T-helper 1 cell treated with Interleukin-12 subunit alpha and Interleukin-12 subunit beta and Interleukin-4 antibody, amounts not matched to agents 30 μg/mL and 1 μg/mL, for 36 hours (primary cell): ENCODE results near the gene SGPL1.

Experiments
- H3K27ac Mint-ChIP-seq: one replicate; pipeline ENCODE4 v1.8.0; 2021; ENCODE audit warnings: mild to moderate bottlenecking, mixed read lengths
- H3K27me3 Mint-ChIP-seq: one replicate; pipeline ENCODE4 v1.8.0; 2021; ENCODE audit warnings: low read depth, mixed read lengths
- H3K36me3 Mint-ChIP-seq: one replicate; pipeline ENCODE4 v1.8.0; 2021; ENCODE audit warnings: low read depth, mixed read lengths
- H3K4me1 Mint-ChIP-seq: one replicate; pipeline ENCODE4 v1.8.0; 2021; ENCODE audit warnings: low read depth, mixed read lengths
- H3K4me3 Mint-ChIP-seq: one replicate; pipeline ENCODE4 v1.8.0; 2021; ENCODE audit warnings: mild to moderate bottlenecking, moderate library complexity, mixed read lengths
- H3K9me3 Mint-ChIP-seq: one replicate; pipeline ENCODE4 v1.8.0; 2021; ENCODE audit warnings: mixed read lengths

The SGPL1 gene

GRCh38 chr10:70814126-70814525, 1.6 kb upstream of the SGPL1 start:
- no peak overlapping the region for H3K27ac Mint-ChIP-seq
- peak overlapping the region; percentile 2 for H3K4me3 Mint-ChIP-seq

GRCh38 chr10:70816220-70816894, 609 bp downstream of the SGPL1 start:
- H3K4me3 Mint-ChIP-seq = peak overlapping the region; percentile 88
- peaks cover 13% of the 10 kb centered on the region for H3K4me1 Mint-ChIP-seq
- H3K9me3 Mint-ChIP-seq = no peaks in the 10 kb centered on the region
- peaks cover 7% of the 10 kb centered on the region for H3K36me3 Mint-ChIP-seq
- peak overlapping the region; percentile 77 for H3K27ac Mint-ChIP-seq
- H3K27me3 Mint-ChIP-seq = peaks cover 4% of the 10 kb centered on the region

More at GRCh38 chr10:70814126-70814525, 1.6 kb upstream of the SGPL1 start:
- Mint-ChIP-seq H3K9me3 (no peaks in the 10 kb centered on the region), H3K36me3 (peaks cover 5% of the 10 kb centered on the region), H3K27me3 (peaks cover 4% of the 10 kb centered on the region), H3K4me1 (peaks cover 13% of the 10 kb centered on the region)

GRCh38 chr10:70820976-70821750, 5.4 kb downstream of the SGPL1 start:
- Mint-ChIP-seq H3K4me3 (no peak overlapping the region), H3K36me3 (peaks cover 10% of the 10 kb centered on the region), H3K27ac (no peak overlapping the region), H3K27me3 (no peaks in the 10 kb centered on the region), H3K9me3 (no peaks in the 10 kb centered on the region), H3K4me1 (peaks cover 10% of the 10 kb centered on the region)

DNA sequence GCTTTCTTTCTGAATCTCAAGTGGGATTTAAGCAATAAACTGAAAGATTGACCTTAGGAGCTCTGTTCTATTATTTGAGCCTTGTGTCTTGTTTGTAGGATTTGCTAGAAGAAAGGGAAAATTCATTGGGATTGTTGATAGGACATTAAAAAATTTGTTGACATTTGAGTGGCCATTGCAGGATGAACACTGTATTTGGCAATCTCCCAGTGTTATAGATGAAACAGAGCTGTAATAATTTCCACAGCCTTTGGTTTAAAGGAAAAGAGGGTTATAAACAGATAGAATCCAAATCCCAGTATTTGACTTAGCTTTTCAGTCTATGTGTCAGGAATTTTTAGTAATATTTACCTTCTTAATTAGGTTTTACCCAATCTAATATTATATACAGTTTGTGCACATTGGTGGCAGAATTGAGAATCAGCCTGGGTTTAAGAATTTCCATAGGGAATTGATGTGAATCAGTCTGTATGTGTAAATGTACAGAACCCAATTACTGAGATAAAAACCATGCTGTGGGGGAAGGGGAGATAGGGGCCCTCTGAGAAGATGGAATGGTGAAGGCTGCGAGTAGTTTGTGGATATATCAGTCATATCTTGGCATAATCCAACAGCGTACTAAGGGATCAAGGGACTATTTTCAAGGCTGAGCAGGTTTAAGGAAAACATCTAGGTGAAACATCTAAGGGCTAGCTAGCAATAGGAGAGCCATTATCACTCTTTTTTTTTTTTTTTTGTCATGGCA, 6.5 kb downstream of the SGPL1 start:
- Mint-ChIP-seq H3K27ac (no peak overlapping the region), H3K4me3 (no peak overlapping the region)

GRCh38 chr10:70827086-70827757, 11.5 kb downstream of the SGPL1 start:
- Mint-ChIP-seq H3K36me3 (peaks cover 5% of the 10 kb centered on the region), H3K27me3 (no peaks in the 10 kb centered on the region), H3K27ac (no peak overlapping the region), H3K9me3 (no peaks in the 10 kb centered on the region), H3K4me3 (no peak overlapping the region), H3K4me1 (no peaks in the 10 kb centered on the region)

More for the DNA sequence above, 6.5 kb downstream of the SGPL1 start:
- Mint-ChIP-seq H3K9me3 (no peaks in the 10 kb centered on the region), H3K4me1 (peaks cover 5% of the 10 kb centered on the region), H3K36me3 (peaks cover 11% of the 10 kb centered on the region), H3K27me3 (no peaks in the 10 kb centered on the region)

DNA sequence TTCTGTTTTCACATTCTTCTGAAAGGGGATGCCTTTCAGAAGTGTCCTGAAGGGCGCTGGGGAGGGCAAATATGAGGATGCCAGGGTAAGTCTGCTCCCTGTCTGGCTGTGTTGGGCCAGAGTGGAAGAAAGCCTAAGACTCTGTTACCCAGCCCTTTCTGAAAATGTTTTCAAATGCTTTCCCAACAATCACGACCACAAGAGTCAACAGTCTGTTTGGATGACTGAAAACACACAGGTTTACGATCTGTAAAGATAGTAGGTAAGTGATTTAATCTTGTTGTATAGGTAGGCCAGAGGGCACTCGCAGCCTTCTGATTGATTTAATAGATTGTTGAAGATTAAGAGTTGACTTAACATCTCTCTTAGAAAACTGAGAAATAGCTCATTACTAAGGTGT, 13.2 kb downstream of the SGPL1 start:
- H3K27me3 Mint-ChIP-seq = no peaks in the 10 kb centered on the region
- H3K4me1 Mint-ChIP-seq = peaks cover 12% of the 10 kb centered on the region
- H3K36me3 Mint-ChIP-seq = peaks cover 6% of the 10 kb centered on the region
- H3K27ac Mint-ChIP-seq = no peak overlapping the region
- H3K4me3 Mint-ChIP-seq = no peak overlapping the region
- no peaks in the 10 kb centered on the region for H3K9me3 Mint-ChIP-seq

- no peaks in the 10 kb centered on the region for H3K9me3 Mint-ChIP-seq
- peaks cover 6% of the 10 kb centered on the region for H3K36me3 Mint-ChIP-seq
- no peak overlapping the region for H3K27ac Mint-ChIP-seq
- peaks cover 12% of the 10 kb centered on the region for H3K4me1 Mint-ChIP-seq
- H3K27me3 Mint-ChIP-seq = no peaks in the 10 kb centered on the region
- H3K4me3 Mint-ChIP-seq = no peak overlapping the region
Observed at GRCh38 chr10:70829543-70829942, 13.8 kb downstream of the SGPL1 start.

GRCh38 chr10:70830164-70830563, 14.4 kb downstream of the SGPL1 start:
- Mint-ChIP-seq H3K36me3 (peaks cover 4% of the 10 kb centered on the region), H3K4me1 (peaks cover 12% of the 10 kb centered on the region), H3K27me3 (no peaks in the 10 kb centered on the region), H3K27ac (no peak overlapping the region), H3K9me3 (no peaks in the 10 kb centered on the region), H3K4me3 (no peak overlapping the region)

- Mint-ChIP-seq H3K27me3 (no peaks in the 10 kb centered on the region), H3K4me1 (peaks cover 15% of the 10 kb centered on the region), H3K36me3 (peaks cover 1% of the 10 kb centered on the region), H3K9me3 (peaks cover under 1% of the 10 kb centered on the region), H3K27ac (no peak overlapping the region), H3K4me3 (no peak overlapping the region)
Observed at GRCh38 chr10:70832221-70832620, 16.5 kb downstream of the SGPL1 start.

DNA sequence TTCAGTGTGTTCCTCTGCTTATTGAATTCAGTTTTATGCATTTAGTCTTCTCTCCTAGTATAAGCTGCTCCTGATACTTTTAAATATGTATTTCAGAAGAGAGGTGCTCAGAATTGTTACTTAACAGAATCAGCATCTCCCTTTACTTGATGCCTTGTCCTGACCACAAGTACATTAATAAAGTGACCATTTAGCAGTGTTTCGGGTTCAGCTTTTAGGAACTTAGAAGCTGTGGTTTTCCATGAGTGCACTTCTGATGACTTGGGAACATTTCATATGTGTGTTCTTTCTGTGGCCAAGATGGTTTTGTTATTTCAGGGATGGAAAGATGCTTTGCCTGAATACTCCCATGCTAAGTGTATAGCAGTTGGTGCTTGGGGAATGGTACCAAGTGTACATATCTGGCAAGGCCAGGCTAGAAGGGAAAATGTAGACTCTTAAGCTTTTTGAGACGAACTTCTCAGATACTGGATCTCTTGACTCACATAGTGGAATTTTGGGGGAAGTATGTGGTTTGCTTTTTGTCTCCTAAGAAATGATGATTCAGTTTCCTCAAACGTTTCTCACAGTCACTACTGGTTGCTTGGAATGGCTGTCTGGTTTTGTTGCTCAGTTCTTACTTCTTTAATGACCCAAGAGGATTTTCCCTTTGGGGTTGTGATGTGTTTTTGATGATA, 17.2 kb downstream of the SGPL1 start:
- Mint-ChIP-seq H3K9me3 (peaks cover 7% of the 10 kb centered on the region), H3K36me3 (peaks cover 7% of the 10 kb centered on the region), H3K4me1 (peaks cover 15% of the 10 kb centered on the region), H3K4me3 (no peak overlapping the region), H3K27ac (no peak overlapping the region), H3K27me3 (no peaks in the 10 kb centered on the region)

GRCh38 chr10:70833601-70834000, 17.9 kb downstream of the SGPL1 start:
- no peaks in the 10 kb centered on the region for H3K27me3 Mint-ChIP-seq
- no peak overlapping the region for H3K27ac Mint-ChIP-seq
- H3K9me3 Mint-ChIP-seq = peaks cover 7% of the 10 kb centered on the region
- H3K4me3 Mint-ChIP-seq = no peak overlapping the region
- H3K36me3 Mint-ChIP-seq = peaks cover 9% of the 10 kb centered on the region
- H3K4me1 Mint-ChIP-seq = peaks cover 15% of the 10 kb centered on the region

GRCh38 chr10:70834021-70834420, 18.3 kb downstream of the SGPL1 start:
- Mint-ChIP-seq H3K4me3 (no peak overlapping the region), H3K27ac (no peak overlapping the region)

GRCh38 chr10:70834441-70835151, 18.8 kb downstream of the SGPL1 start:
- Mint-ChIP-seq H3K27ac (no peak overlapping the region), H3K36me3 (peaks cover 9% of the 10 kb centered on the region), H3K4me1 (peaks cover 15% of the 10 kb centered on the region), H3K9me3 (peaks cover 7% of the 10 kb centered on the region), H3K27me3 (no peaks in the 10 kb centered on the region), H3K4me3 (no peak overlapping the region)

More at GRCh38 chr10:70834021-70834420, 18.3 kb downstream of the SGPL1 start:
- peaks cover 15% of the 10 kb centered on the region for H3K4me1 Mint-ChIP-seq
- H3K36me3 Mint-ChIP-seq = peaks cover 9% of the 10 kb centered on the region
- peaks cover 7% of the 10 kb centered on the region for H3K9me3 Mint-ChIP-seq
- H3K27me3 Mint-ChIP-seq = no peaks in the 10 kb centered on the region
